Lower leg skin (tissue), 4 donors: ENCODE results near the gene AP2S1. TPM values are rescaled to one million over a fixed set of nuclear protein-coding genes. Genes with fewer than 3 reads are reported as not detected.

ENCODE experiments used
- DNase-seq, 2 donors: peaks; one replicate each; pipeline ENCODE4 v3.0.0-alpha.2; 2019; ENCODE audit warnings: low spot score in 2 of 2
- H3K4me3 ChIP-seq: fragments of 200-600 bp; sonication (generic); 2 replicates; pipeline ENCODE4 v1.5.1; 2017; ENCODE audit warnings: mild to moderate bottlenecking, low read depth; ENCODE audit not compliant: poor library complexity, severe bottlenecking
- POLR2A ChIP-seq, 2 donors: fragments of 450-650 bp; IDR thresholded peaks; one replicate each; pipeline ENCODE4 v1.6.1; 2016 to 2017; ENCODE audit warnings: antibody characterized with exemption in 2 of 2, mild to moderate bottlenecking in 1 of 2, moderate library complexity in 1 of 2
- whole genome bisulfite sequencing, 2 donors: methylation state at CpG; one replicate each; pipeline ENCODE4 v1.1.5; 2018; 5-methylcytosine and 5-hydroxymethylcytosine counted together
- intact Hi-C: fragments of 100-400 bp; cut with DNase I; formaldehyde crosslinking; loops from one replicate; pipeline ENCODE4 v1.15.0; 2023; ENCODE audit warnings: low total_unique reads
- total RNA-seq, 4 donors: library from RNA; depleted of rRNA; stranded (reverse); fragments of >200 nt; gene quantifications; one replicate each; pipeline ENCODE4 v1.1.0, GENCODE V29; 2016
- TF ChIP-seq, protein P1 (sequence below), 3 donors: fragments of 450-650 bp; IDR thresholded peaks; one replicate each; pipeline ENCODE4 v1.5.1; 2016; ENCODE audit warnings: antibody characterized with exemption in 3 of 3, mild to moderate bottlenecking in 3 of 3, moderate library complexity in 2 of 3

AP2S1 gene
- total RNA-seq, 4 donors from 2014 or later, result 88.9 to 132 (median 114) TPM

DNA sequence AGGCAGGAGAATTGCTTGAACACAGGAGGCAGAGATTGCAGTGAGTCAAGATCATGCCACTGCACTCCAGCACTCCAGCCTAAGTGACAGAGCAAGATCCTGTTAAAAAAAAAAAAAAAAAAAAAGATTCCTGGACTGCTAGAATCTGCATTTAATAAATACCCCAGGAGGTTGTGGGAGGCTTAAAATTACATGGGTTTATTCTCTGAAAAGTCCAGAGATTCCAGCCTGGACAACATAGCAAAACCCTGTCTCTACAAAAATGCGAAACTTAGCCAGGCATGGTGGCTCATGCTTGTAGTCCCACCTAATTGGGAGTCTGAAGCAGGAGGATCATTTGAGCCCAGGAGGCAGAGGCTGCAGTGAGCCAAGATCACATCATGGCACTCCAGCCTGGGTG is 52.8 kb downstream of the AP2S1 start:
- no peak for DNase-seq
- 100% methylated on average over 1 of the region's 1 CpG for WGBS, 2 donors
- intact Hi-C loops, result no loop called here
- TF ChIP-seq POLR2A (IDR thresholded peaks at IDR 0.05), result no peak
- TF ChIP-seq, protein P1, sequence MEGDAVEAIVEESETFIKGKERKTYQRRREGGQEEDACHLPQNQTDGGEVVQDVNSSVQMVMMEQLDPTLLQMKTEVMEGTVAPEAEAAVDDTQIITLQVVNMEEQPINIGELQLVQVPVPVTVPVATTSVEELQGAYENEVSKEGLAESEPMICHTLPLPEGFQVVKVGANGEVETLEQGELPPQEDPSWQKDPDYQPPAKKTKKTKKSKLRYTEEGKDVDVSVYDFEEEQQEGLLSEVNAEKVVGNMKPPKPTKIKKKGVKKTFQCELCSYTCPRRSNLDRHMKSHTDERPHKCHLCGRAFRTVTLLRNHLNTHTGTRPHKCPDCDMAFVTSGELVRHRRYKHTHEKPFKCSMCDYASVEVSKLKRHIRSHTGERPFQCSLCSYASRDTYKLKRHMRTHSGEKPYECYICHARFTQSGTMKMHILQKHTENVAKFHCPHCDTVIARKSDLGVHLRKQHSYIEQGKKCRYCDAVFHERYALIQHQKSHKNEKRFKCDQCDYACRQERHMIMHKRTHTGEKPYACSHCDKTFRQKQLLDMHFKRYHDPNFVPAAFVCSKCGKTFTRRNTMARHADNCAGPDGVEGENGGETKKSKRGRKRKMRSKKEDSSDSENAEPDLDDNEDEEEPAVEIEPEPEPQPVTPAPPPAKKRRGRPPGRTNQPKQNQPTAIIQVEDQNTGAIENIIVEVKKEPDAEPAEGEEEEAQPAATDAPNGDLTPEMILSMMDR (IDR thresholded peaks at IDR 0.05), result no peak
- H3K4me3 ChIP-seq, result no peak overlapping the region

DNA sequence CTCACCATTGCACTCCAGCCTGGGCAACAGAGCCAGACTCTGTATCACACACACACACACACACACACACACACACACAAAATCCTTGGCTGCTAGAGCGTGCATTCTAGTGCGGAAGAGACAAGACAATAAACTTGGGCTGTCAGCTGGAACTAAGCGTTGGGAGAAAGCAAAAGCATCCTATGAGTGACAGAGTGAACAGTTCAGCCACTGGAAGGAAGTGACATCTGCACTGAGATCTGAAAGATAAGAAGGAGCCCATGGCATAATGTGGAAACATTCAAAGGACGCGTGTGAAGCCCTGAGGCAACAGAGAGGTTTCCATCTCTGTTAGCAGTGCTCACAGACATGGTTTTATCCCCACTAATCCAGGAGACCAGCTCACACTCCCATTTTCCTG is 58.7 kb downstream of the AP2S1 start:
- intact Hi-C loops, result no loop called here
- WGBS, 2 donors, result 64 to 68% methylated on average over 5 of the region's 5 CpGs
- no peak for DNase-seq

DNA sequence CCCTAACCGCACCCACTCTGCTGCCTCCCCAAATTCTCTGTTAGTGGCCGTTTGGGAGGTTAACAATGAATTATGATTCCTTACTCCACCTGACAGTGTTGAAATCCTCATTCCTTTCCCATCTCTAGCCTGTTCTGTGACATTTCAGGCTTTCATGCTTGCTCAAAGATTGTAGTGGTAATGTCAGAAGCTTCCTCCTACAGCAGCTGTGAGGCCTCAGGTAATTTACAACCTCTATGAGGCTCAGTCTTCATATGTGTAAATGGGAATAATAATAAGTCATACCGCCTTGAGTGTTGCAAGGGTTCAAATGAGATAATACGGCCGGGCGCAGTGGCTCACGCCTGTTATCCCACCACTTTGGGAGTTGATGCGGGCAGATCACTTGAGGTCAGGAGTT is 61.3 kb downstream of the AP2S1 start:
- no peak for DNase-seq
- intact Hi-C loops, result no loop called here
- H3K4me3 ChIP-seq, result no peak overlapping the region
- 85 to 87% methylated on average over 8 of the region's 8 CpGs for WGBS, 2 donors
- no peak for TF ChIP-seq POLR2A (IDR thresholded peaks at IDR 0.05)
- TF ChIP-seq, protein P1 (IDR thresholded peaks at IDR 0.05), result no peak

More for the DNA sequence above, 58.7 kb downstream of the AP2S1 start:
- no peak overlapping the region for H3K4me3 ChIP-seq
- TF ChIP-seq POLR2A (IDR thresholded peaks at IDR 0.05), result no peak
- TF ChIP-seq, protein P1 (IDR thresholded peaks at IDR 0.05), result no peak

DNA sequence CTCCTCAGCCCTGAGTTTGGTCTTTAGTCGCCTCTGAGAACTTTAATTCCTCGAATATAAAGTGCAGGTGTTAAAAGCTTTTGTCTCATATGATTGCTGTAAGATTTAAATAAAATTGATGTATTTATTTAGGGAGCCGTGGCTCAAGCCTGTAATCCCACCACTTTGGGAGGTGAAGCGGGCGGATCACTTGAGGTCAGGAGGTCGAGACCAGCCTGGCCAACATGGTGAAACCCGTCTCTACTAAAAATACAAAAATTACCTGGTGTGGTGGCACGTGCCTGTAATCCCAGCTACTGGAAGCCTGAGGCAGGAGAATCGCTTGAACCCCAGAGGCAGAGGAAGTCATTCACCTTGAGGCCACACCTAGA is 61.7 kb downstream of the AP2S1 start:
- TF ChIP-seq POLR2A (IDR thresholded peaks at IDR 0.05), result no peak
- TF ChIP-seq, protein P1 (IDR thresholded peaks at IDR 0.05), result no peak
- intact Hi-C loops, result no loop called here
- 58% methylated on average over 9 of the region's 9 CpGs for WGBS, 2 donors
- DNase-seq, result no peak
- H3K4me3 ChIP-seq, result no peak overlapping the region

DNA sequence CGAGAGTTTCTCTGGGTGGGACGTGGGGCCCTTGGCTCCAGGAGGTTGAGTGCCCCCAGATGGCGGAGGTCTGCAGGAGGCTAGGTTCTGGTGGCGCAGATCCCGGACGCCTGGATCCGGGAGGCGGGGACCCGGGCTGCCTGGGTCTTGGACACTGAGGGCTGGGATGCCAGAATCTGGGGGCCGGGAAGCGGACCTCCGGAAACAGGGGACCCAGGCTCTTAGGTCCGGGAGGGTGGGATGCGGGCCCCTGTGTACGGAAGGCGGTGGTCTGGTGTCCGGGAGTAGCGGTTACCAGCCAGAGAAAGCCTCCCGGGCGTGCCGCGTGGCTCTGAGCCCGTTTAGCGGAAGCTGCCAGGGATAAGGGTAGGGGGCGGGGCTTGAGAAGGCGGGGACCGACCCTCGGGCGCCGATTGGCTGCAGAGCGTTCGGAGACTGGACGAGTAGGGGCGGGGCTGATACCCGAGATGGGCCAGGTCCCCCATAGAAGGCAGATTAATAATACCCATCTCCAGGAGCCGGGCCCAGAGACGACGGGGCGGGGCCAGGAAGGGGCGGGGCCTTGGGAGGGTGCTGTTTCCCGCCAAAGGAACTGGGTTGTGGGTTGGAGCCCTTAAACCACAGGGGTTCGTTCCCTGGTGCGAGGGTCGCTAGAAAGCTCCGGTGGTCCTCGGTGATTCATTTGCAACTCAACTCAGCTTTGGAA is 62.2 kb downstream of the AP2S1 start, which contains the start of gene SLC1A5:
SLC1A5 (minus strand) TSS at position 333 of the 706 bp plus-strand sequence. CDS start 629 bp downstream, outside the sequence.
- intact Hi-C loops, result no loop called here
- DNase-seq, result peak; percentile 97 to 100
- WGBS, 2 donors, result 1% methylated on average over 34 to 42 of the region's 46 CpGs
- H3K4me3 ChIP-seq, result peak within 1 kb of the TSS; percentile 93
- TF ChIP-seq, protein P1 (IDR thresholded peaks at IDR 0.05), result no peak
- TF ChIP-seq POLR2A (IDR thresholded peaks at IDR 0.05), result peak in 1 of 2 donors; percentile 88

Other genes starting within 250 kb of the AP2S1 start
- 10 to 100 TPM; 54.6 to 72.8 (median 63.1) TPM for gene CALM3, start 249.5 kb downstream of the AP2S1 start, total RNA-seq
- gene PTGIR, start 225.8 kb downstream of the AP2S1 start, total RNA-seq, result 1 to 10 TPM in 2 of 4 donors, under 1 TPM in 2; 0.51 to 3.6 (median 2.1) TPM
- gene GNG8, start 214.6 kb downstream of the AP2S1 start, total RNA-seq, result not detected
- gene DACT3, start 189.7 kb downstream of the AP2S1 start, total RNA-seq, result 1 to 10 TPM; 1.3 to 4.1 (median 2.6) TPM
- 100 to 1,000 TPM in 1 of 4 donors, 10 to 100 TPM in 3; 52.6 to 120 (median 66.7) TPM for gene PRKD2, start 133.7 kb downstream of the AP2S1 start, total RNA-seq
- gene FKRP, start 104.8 kb downstream of the AP2S1 start, total RNA-seq, result 10 to 100 TPM in 3 of 4 donors, 1 to 10 TPM in 1; 9.4 to 16.1 (median 12.8) TPM
- 10 to 100 TPM; 81.5 to 97.6 (median 93.5) TPM for gene STRN4, start 104.4 kb downstream of the AP2S1 start, total RNA-seq
- 100 to 1,000 TPM in 3 of 4 donors, 10 to 100 TPM in 1; 59.3 to 181 (median 137) TPM for gene SLC1A5, start 62.3 kb downstream of the AP2S1 start, total RNA-seq
- 10 to 100 TPM; 19.4 to 43.6 (median 40.1) TPM for gene ARHGAP35, start 10.2 kb upstream of the AP2S1 start, total RNA-seq
- gene NPAS1, start 169.0 kb upstream of the AP2S1 start, total RNA-seq, result 10 to 100 TPM in 3 of 4 donors, 1 to 10 TPM in 1; 5.7 to 24.3 (median 12.6) TPM
- gene TMEM160, start 197.8 kb upstream of the AP2S1 start, total RNA-seq, result 10 to 100 TPM; 54.1 to 64.8 (median 56.0) TPM